ENCODE data around the gene CALR.
A peak's percentile ranks its signal among the peaks of the same experiment; 100 is the strongest.
"Not testable (repeated sequence)": the region's sequence is repeated elsewhere in the genome, so short reads cannot be mapped to it uniquely, and the experiment has no call there.

Gene CALR

DNA sequence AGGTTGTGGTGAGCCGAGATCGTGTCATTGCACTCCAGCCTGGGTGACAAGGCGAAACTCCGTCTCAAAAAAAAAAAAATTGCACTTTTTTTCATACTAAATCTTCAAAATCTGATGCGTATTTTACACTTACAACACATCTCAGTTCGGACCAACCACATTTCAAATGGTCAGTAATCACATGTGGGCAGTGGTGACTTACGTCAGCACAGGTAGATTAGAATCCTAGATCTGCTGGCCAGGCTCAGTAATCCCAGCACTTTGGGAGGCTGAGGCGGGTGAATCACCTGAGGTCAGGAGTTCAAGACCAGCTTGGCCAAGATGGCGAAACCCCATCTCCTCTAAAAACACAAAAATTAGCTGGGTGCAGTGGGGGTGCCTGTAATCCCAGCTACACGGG lies 3.3 kb upstream of the CALR start:
- no peak for DNase-seq

DNA sequence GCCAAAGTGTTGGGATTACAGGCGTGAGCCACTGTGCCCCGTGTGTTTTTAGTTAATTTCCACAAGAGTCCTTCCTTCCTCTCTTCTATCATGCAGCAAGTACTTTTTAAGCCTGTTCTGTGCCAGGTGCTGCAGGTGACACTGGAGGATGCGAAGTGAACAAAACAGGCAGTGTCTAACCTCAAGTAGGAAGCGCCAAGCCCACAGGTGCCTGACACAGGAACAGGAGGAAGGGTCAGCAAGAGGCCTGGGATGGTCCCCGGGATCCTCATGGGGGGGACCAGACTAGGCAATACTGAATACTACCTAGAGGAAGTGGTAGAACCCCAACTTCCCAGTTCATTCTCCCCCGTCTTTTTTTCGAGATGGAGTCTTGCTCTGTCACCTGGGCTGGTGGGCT lies 1.8 kb upstream of the CALR start:
- no peak for DNase-seq

DNA sequence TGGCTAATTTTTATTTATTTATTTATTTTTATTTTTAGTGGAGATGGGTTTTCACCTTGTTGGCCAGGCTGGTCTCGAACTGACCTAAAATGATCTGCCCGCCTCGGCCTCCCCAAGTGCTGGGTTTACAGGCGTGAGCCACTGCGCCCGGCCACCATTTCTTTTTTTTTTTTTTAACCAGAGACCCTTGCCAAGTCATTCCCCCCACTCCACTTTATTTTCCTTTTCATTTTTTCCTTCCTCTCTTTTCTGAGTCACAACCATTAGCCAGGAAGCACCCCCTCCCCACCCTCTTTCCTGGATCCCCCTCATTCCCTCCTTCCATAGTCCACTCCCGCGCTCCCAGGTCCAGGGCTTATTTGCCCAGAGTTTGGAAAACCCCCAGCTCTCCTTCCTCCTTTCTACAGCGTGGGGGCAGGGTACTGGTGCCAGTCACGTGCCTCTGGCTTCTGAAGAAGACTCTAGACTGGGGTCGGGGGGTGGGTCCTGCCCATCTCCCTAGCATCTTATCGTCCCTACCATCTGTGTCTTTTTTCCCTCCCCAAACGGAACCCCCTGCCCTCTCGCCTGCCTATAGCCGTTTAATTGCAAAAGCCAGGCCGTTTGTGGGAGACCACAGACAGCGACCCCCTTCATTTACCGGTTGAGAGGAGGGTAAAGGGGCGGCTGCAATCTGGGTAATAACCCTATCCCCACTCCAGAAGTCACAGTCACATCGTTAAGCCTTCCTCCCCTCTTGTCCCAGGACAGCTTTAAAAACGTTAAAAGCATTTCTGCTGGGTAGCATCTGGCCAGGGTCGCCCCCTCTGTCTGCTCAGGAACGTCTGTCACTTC lies 1.1 kb upstream of the CALR start:
- DNase-seq, result peak; percentile 65 to 74

DNA sequence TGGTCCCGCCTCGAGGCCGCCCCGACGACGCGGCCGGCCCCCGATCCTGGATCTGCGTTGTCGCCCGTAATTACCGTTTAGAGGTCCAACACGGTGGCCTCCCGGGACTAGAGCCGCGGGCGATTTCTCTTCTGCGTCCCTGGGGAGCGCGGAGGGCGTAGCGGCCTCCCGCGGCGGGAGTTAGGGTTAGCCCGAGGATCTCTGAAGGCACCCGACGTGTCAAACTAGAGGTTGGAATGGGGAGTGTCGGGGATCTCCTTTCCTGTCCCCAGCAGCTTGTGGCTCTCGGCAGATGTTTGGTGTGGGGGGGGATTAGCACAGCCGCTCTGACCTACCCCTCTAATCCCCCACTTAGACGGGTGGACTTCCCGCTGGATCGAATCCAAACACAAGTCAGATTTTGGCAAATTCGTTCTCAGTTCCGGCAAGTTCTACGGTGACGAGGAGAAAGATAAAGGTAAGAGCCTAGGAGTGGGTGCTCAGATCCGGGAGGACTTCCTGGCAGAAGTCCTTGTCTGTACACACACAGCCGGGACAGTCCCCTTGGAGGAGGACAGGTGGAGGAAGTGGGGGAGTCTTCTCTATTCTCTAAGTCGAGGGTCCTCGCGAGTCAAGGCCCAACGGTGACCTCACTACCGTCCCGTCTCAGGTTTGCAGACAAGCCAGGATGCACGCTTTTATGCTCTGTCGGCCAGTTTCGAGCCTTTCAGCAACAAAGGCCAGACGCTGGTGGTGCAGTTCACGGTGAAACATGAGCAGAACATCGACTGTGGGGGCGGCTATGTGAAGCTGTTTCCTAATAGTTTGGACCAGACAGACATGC lies 581 bp downstream of the CALR start:
- peak; percentile 39 to 46 for DNase-seq

DNA sequence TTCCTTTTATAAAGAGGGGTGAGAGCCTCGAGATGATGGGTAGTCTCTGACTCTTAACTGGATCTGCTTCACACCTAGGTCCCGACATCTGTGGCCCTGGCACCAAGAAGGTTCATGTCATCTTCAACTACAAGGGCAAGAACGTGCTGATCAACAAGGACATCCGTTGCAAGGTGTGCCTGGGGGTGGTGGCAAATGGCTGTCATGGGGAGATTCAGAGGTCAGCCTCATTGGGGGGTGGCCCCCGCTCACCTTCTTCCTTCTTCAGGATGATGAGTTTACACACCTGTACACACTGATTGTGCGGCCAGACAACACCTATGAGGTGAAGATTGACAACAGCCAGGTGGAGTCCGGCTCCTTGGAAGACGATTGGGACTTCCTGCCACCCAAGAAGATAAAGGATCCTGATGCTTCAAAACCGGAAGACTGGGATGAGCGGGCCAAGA lies 1.6 kb downstream of the CALR start:
- DNase-seq, result no peak

DNA sequence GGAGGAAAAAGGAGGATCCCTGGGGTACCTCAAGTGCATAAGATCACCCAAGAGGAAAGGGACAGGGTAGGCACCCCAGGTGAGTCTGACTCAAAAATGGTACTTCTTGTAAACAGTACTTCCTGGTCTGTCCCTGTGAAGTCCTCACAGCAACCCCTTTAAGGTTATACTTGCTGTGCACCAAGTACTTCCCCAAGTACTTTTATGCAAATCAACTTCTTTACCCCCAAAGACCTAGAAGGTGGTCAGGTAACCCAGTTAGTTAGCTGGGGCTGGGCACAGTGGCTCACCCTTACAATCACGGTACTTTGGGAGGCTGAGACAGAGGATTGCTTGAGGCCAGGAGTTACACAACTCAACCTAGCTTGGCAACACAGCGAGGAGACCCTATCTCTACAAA lies 2.5 kb downstream of the CALR start:
- no peak for DNase-seq

DNA sequence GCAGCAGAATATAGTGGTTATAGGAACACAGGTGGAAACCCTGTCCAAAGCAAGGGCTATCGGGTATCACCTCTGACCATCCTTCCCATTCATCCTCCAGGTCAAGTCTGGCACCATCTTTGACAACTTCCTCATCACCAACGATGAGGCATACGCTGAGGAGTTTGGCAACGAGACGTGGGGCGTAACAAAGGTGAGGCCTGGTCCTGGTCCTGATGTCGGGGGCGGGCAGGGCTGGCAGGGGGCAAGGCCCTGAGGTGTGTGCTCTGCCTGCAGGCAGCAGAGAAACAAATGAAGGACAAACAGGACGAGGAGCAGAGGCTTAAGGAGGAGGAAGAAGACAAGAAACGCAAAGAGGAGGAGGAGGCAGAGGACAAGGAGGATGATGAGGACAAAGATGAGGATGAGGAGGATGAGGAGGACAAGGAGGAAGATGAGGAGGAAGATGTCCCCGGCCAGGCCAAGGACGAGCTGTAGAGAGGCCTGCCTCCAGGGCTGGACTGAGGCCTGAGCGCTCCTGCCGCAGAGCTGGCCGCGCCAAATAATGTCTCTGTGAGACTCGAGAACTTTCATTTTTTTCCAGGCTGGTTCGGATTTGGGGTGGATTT lies 5.1 kb downstream of the CALR start:
- no peak for DNase-seq

DNA sequence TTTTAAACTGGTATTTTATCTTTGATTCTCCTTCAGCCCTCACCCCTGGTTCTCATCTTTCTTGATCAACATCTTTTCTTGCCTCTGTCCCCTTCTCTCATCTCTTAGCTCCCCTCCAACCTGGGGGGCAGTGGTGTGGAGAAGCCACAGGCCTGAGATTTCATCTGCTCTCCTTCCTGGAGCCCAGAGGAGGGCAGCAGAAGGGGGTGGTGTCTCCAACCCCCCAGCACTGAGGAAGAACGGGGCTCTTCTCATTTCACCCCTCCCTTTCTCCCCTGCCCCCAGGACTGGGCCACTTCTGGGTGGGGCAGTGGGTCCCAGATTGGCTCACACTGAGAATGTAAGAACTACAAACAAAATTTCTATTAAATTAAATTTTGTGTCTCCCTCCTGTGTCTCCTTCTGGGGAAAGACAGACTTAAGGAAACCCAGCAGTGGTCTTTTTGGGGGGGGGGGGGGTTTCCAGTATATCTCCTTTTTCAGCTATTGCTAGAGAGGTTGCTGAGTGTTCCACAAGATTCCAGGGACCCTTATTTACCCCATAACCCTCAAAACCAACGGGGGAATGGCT lies 5.8 kb downstream of the CALR start:
- DNase-seq, result no peak

DNA sequence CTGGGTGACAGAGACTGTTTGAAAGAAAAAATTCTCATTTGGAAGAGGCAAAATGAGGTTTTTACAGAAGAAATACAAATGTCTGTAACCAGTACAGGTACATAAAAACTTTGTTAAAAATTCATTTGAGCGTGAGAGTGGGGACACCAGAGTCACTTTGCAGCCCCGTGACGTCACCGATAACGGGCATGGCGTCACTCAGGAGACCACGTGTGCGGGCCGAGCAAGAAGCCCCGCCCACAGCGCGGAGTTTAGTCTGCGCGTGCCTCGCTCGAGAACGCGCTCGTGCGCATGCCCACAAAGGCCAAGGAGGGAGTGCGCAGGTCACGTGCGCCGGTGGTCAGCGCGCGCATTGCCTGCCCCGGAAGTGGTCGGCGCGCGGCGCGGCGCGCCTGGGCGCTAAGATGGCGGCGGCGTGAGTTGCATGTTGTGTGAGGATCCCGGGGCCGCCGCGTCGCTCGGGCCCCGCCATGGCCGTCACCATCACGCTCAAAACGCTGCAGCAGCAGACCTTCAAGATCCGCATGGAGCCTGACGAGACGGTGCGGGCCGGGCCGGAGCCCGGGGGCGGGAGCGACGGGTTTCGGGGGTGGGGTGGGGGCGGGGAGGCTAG lies 7.2 kb downstream of the CALR start, which contains the start of gene RAD23A:
TSS of gene RAD23A (plus strand) at position 384 of the 613 bp plus-strand sequence. CDS start at position 471, 87 bp downstream.
- peak; percentile 97 to 99 for DNase-seq

DNA sequence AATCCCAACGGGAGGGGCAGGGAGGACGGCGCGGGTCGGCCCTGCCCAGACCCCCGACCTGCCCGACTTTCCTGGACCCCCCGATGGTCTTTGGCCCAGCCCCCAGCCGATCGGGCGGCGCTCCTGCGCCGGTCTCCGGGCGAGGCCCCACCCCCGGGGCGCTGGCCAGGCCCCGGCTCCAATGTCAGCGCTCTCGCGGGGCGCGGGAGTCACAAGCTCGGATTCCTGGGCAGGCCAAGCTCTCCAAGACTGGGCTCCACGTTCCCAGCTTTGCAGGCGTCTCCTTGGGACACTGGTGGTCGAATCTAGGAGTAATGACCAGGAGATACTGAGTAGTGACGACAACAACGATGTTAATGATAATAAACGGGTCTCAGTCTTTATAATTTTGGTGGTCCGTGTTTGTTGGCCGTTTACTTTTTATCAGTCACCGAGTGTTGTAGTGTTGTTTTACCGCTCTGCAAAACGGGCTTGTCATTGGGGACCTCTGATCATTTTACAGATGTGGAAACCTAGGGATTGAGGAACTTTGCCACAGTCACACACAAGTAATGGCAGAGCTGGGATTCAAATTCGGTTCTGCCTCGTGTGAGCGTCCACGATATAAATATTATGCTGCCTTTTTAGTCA lies 7.8 kb downstream of the CALR start:
- peak; percentile 53 to 56 for DNase-seq

DNA sequence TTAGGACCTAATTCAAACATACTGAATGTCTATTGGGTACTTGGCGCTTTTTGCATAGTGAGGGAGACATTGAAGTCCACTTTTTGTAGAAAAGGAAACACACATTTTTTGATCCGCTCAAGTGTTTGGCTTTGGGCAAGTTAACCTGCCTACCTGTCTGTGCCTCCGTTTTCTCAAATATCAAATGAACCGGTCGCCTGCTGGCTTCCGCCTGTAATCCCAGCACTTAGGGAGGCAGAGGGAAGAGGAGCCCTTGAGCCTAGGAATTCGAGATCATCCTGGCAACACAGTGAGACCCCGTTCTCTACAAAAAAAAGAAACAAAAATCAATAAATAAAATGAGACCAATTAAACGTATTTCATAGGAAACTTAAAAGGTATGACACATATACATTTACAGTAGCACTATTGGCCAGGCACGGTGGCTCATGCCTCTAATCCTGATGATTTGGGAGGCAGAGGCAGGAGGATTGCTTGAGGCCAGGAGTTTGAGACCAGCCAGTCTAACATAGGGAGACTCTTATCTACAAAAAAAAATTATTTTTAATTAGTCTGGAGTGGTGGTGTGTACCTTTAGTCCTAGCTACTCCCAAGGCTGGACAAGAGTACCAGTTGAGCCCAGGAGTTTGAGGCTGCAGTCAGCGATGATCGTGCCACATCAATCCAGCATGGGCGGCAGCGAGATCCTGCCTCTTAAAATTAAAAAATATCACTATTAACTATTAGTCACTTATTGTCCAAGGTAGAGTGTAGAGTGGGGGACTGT lies 8.5 kb downstream of the CALR start:
- no peak for DNase-seq

DNA sequence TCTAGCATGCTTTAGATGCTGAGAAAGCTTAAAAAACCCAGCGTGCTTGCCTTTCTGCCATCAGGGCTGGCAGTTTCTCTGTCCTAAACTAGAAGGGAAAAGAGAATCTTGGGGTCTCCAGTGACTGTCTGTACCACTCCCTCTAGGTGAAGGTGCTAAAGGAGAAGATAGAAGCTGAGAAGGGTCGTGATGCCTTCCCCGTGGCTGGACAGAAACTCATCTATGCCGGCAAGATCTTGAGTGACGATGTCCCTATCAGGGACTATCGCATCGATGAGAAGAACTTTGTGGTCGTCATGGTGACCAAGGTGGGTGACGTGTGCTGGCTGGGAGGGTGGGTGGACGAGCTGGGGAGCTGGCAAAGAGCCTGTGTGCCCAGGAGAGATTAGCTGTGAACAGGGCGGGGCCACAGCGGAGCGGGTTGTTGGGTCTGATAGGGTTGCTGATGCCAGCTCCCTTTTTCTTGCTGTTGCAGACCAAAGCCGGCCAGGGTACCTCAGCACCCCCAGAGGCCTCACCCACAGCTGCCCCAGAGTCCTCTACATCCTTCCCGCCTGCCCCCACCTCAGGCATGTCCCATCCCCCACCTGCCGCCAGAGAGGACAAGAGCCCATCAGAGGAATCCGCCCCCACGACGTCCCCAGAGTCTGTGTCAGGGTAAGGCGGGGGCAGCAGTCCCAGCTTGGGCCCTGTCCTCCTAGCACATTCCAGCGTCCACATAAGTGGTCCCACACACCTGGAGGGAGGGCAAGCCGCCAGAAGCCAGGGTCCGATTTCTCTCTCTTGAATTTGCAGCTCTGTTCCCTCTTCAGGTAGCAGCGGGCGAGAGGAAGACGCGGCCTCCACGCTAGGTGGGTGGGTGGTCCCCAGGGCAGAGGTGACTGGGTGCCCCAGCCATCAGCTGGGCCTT lies 9.5 kb downstream of the CALR start:
- DNase-seq, result no peak

DNA sequence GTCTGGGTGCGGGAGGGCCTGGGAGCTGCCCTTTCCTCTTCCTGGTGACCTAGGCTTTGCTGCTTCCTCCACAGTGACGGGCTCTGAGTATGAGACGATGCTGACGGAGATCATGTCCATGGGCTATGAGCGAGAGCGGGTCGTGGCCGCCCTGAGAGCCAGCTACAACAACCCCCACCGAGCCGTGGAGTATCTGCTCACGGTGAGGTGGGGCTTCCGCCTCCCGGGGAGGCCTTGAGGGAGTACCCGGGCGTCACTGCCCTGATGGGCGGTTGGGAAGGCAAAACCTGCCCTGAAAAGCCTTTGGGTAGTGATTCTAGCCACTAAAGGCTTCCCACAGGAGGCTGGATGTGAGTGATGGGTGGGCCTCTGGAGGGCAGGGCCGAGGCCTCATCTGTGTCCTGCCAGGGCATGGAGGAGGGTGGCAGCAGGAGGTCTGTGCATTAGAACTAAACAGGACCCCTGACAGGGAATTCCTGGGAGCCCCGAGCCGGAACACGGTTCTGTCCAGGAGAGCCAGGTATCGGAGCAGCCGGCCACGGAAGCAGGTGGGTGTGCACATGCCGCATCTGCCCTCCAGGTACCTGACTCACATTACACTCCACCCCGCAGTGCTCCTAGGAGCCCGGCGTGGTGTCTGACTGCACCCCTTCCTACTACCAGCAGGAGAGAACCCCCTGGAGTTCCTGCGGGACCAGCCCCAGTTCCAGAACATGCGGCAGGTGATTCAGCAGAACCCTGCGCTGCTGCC lies 10.4 kb downstream of the CALR start:
- no peak for DNase-seq

DNA sequence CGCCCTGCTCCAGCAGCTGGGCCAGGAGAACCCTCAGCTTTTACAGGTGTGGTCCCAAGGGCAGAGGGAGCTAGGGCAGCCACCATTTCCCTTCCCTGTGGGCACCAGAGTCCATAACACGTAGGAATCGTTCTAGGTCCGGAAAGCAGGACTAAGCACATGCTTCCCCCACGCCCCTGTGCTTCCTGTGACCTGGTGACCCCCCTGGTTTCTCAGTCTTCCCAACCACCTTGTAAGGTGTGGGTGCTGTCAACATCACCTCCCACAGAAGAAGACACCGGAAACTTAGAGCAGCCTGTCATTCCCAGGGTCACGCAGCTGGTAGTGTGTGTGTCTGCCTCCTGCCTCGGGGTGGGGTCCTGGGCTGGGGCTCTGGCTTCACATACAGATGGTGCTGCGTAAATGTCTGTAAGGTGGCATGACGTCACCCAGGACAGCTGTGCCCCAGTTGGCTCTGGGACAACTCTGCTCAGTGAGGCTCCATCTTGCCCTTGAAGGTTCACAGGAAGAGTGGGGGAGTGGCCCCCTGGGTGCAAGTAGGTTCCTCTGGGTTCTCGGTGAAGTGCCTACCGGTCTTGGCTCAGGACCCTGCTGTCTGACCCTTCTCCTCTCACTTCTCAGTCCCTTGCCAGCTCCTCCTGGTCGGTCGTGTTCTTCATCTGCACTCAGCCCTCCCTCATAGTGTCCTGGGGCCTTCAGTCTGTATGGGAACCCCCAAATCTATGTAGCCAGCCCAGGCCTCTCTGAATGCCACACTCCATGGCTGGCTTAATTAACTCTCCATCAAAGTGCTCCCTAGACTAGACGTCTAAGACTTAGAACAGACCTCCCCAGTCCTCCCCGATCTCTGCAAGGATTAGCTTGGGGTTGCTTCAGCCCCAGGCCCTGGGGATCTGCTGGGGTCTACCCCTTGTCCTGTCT lies 11.2 kb downstream of the CALR start:
- no peak for DNase-seq

DNA sequence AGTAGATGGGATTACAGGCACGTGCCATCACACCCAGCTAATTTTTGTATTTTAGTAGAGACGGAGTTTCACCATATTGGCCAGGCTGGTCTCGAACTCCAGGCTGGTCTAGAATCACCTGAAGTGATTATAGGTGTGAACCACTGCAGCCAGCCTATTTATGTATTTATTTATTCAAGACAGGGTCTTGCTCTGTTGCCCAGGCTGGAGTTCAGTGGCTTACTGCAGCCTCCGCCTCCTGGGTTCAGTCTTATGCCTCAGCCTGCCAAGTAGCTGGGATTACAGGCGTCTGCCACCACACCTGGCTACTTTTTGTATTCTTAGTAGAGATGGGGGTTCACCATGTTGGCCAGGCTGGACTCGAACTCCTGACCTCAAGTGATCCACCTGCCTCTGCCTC lies 13.6 kb downstream of the CALR start:
- DNase-seq, result not testable (repeated sequence)

DNA sequence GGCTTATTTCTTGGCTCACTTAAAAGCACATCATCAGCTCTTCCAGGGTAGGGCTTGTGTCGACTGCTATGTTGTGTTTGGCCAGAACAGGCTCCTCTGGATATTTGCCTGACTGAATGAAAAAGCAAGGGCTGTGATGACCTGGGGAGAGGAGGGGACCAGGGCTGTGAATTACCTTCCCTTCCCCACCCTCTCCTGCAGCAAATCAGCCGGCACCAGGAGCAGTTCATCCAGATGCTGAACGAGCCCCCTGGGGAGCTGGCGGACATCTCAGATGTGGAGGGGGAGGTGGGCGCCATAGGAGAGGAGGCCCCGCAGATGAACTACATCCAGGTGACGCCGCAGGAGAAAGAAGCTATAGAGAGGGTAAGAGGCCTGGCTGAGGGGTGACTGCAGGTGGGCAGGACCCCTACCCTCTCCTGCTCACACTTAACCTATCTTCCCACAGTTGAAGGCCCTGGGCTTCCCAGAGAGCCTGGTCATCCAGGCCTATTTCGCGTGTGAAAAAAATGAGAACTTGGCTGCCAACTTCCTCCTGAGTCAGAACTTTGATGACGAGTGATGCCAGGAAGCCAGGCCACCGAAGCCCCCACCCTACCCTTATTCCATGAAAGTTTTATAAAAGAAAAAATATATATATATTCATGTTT lies 14.2 kb downstream of the CALR start:
- peak in 1 of 2 donors; percentile 61 for DNase-seq

DNA sequence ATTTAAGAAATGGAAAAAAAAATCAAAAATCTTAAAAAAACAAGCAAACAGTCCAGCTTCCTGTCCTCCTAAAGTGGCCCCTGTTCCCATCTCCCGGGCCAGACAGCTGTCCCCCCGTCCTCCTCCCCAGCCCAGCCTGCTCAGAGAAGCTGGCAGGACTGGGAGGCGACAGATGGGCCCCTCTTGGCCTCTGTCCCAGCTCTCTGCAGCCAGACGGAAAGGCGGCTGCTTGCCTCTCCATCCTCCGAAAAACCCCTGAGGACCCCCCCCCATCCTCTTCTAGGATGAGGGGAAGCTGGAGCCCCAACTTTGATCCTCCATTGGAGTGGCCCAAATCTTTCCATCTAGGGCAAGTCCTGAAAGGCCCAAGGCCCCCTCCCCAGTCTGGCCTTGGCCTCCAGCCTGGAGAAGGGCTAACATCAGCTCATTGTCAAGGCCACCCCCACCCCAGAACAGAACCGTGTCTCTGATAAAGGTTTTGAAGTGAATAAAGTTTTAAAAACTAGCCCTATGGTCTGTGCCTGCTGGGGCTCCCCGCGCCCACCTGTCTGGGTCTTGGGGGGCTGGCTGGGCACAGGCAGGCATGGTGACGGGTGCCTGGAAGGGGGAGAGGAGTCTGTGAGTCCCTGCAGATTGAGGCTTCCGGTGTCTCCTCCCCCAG lies 14.9 kb downstream of the CALR start:
- no peak for DNase-seq
